ENCODE data around the gene AARS1.

GRCh38 chr16:70269471-70269870 lies 19.8 kb downstream of the AARS1 start:
- TF ChIP-seq CTCF (IDR thresholded peaks at IDR 0.05; ENCODE audit: insufficient read depth, low read length, poor library complexity, severe bottlenecking): no peak
- TF ChIP-seq EZH2phosphoT487 (conservative IDR thresholded peaks at IDR 0.05; ENCODE audit: low read length): no peak
